ENCODE results near the gene ATRIP.

Gene ATRIP

GRCh38 chr3:48505968-48506504 is 59.5 kb downstream of the ATRIP start:
- no peak for DNase-seq

DNA sequence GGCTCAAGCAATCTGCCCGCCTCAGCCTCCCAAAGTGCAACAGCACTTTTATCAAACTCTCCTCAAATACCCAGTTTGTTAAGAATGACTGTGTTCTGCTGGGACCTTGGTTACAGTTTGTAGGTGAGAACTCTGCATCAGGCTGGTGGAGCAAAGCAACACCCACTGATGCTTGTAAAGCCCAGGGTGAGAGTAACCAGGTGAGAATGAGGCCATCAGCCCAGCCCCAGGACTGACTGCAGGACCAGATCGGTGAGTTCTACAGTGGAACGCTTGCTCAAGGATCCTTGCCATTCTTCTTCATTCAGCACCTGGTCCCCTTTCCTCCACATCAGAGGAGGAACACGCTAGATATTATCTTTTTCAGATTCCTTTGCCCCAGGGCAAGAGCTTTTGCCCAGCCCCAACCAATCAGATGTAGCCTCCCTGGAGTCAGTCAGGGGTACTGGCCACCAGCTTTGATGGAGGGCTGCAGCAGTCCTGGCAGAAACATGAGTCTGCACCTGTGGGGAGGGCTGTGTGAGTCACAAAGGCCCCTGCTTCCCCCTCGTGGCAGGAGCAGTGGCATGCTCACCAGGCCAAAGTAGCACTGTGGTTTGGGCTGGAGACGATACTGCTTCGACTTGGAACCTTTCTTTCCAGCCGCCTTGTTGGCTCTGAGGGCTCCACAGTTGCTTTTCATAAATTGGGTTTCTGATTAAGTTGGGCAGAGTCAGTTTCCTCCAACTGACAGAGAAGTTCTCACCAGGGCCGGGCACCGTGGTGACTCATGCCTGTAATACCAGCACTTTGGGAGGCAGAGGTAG is 60.9 kb downstream of the ATRIP start:
- DNase-seq, result peak; percentile 99

DNA sequence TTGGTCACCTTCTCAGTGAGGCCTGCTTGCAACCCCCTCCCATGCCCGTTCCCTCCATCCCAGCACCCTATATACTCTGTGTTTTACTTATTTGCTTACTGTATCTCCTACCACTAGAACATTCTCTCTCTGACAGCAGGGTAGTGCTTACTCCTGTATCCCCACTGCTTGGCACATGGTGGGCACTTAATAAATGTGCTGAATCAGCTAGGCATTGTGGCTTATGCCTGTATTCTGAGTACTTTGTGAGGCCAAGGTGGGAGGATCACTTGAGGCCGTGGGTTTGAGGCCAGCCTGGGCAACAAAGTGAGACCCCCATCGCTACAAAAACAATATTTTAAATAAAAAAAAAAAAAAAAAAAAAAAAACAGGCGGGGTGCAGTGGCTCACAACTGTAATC is 65.0 kb downstream of the ATRIP start:
- DNase-seq, result no peak

GRCh38 chr3:48514431-48515227 is 68.1 kb downstream of the ATRIP start:
- DNase-seq, result peak; percentile 57
